ENCODE data around the gene ATF6B.
"Not testable (repeated sequence)": the region's sequence is repeated elsewhere in the genome, so short reads cannot be mapped to it uniquely, and the experiment has no call there.

The ATF6B gene

GRCh38 chr6:32144238-32144637 is 16.2 kb upstream of the ATF6B start:
- not testable (repeated sequence) for H3K4me1 ChIP-seq (ENCODE audit: control insufficient read depth, insufficient read depth, low read depth, low read length); H3K14ac ChIP-seq (ENCODE audit: low read length in 2 of 2); H3K4ac ChIP-seq (ENCODE audit: low read depth in 1 of 2, low read length in 2 of 2); H3K9ac ChIP-seq (ENCODE audit: low read length); H2AK5ac ChIP-seq (ENCODE audit: low read length, severe bottlenecking); H3K36me3 ChIP-seq (ENCODE audit: control insufficient read depth in 1 of 2, insufficient read depth in 2 of 2, low read depth in 1 of 2, low read length in 2 of 2); H2BK120ac ChIP-seq (ENCODE audit: low read depth, low read length); H3K4me2 ChIP-seq (ENCODE audit: low read length, poor library complexity, severe bottlenecking); H3K4me3 ChIP-seq (ENCODE audit: insufficient read depth in 1 of 2, low read depth in 1 of 2, low read length in 2 of 2); H3K9me3 ChIP-seq (ENCODE audit: control insufficient read depth, low read length); H3K27ac ChIP-seq (ENCODE audit: low read length, poor library complexity, severe bottlenecking); H4K8ac ChIP-seq (ENCODE audit: low read length); DNase-seq; H3K79me1 ChIP-seq (replicated peaks; ENCODE audit: low read length, poor library complexity, severe bottlenecking); H2BK15ac ChIP-seq (ENCODE audit: low read depth, poor library complexity, severe bottlenecking); H2AFZ ChIP-seq (ENCODE audit: low read depth, low read length); H3K23ac ChIP-seq (ENCODE audit: low read length in 2 of 2); H4K91ac ChIP-seq (ENCODE audit: low read length); H2BK5ac ChIP-seq (ENCODE audit: low read depth, low read length, poor library complexity, severe bottlenecking); H3K18ac ChIP-seq (ENCODE audit: low read depth in 1 of 2, low read length in 2 of 2); H2BK12ac ChIP-seq (ENCODE audit: low read length in 2 of 2)
- peaks cover 25 to 30% of the 10 kb centered on the region in 2 experiments for H3K27me3 ChIP-seq (ENCODE audit: control insufficient read depth in 1 of 2, insufficient read depth in 1 of 2, low read length in 2 of 2)
- 87% methylated on average over 7 of the region's 7 CpGs for WGBS

GRCh38 chr6:32140420-32141046 is 12.5 kb upstream of the ATF6B start:
- H3K4ac ChIP-seq (ENCODE audit: low read depth in 1 of 2, low read length in 2 of 2) = no peak overlapping the region
- no peak overlapping the region for H2AFZ ChIP-seq (ENCODE audit: low read depth, low read length)
- no peak overlapping the region for H4K91ac ChIP-seq (ENCODE audit: low read length)
- no peak overlapping the region for H2BK120ac ChIP-seq (ENCODE audit: low read depth, low read length)
- H3K4me3 ChIP-seq (ENCODE audit: insufficient read depth in 1 of 2, low read depth in 1 of 2, low read length in 2 of 2) = no peak overlapping the region
- no peaks in the 10 kb centered on the region for H3K4me1 ChIP-seq (ENCODE audit: control insufficient read depth, insufficient read depth, low read depth, low read length)
- H3K79me1 ChIP-seq (replicated peaks; ENCODE audit: low read length, poor library complexity, severe bottlenecking) = no peaks in the 10 kb centered on the region
- no peaks in the 10 kb centered on the region for H3K9me3 ChIP-seq (ENCODE audit: control insufficient read depth, low read length)
- H3K4me2 ChIP-seq (ENCODE audit: low read length, poor library complexity, severe bottlenecking) = no peak overlapping the region
- no peak overlapping the region for H2BK15ac ChIP-seq (ENCODE audit: low read depth, poor library complexity, severe bottlenecking)
- no peak overlapping the region for H2BK12ac ChIP-seq (ENCODE audit: low read length in 2 of 2)
- H3K27ac ChIP-seq (ENCODE audit: low read length, poor library complexity, severe bottlenecking) = no peak overlapping the region
- H3K36me3 ChIP-seq (ENCODE audit: control insufficient read depth in 1 of 2, insufficient read depth in 2 of 2, low read depth in 1 of 2, low read length in 2 of 2) = no peaks in the 10 kb centered on the region
- no peak overlapping the region for H3K14ac ChIP-seq (ENCODE audit: low read length in 2 of 2)
- no peak overlapping the region for H2AK5ac ChIP-seq (ENCODE audit: low read length, severe bottlenecking)
- no peak overlapping the region for H3K23ac ChIP-seq (ENCODE audit: low read length in 2 of 2)
- peaks cover 0 to 3% of the 10 kb centered on the region in 2 experiments for H3K27me3 ChIP-seq (ENCODE audit: control insufficient read depth in 1 of 2, insufficient read depth in 1 of 2, low read length in 2 of 2)
- H3K18ac ChIP-seq (ENCODE audit: low read depth in 1 of 2, low read length in 2 of 2) = no peak overlapping the region
- WGBS = 74% methylated on average over 5 of the region's 5 CpGs
- H2BK5ac ChIP-seq (ENCODE audit: low read depth, low read length, poor library complexity, severe bottlenecking) = no peak overlapping the region
- H3K9ac ChIP-seq (ENCODE audit: low read length) = no peak overlapping the region
- H4K8ac ChIP-seq (ENCODE audit: low read length) = no peak overlapping the region
- DNase-seq = peak; percentile 48

- DNase-seq = no peak
- Histone ChIP-seq H3K4me3 (ENCODE audit: insufficient read depth in 1 of 2, low read depth in 1 of 2, low read length in 2 of 2) (no peak overlapping the region), H2BK120ac (ENCODE audit: low read depth, low read length) (no peak overlapping the region), H2BK12ac (ENCODE audit: low read length in 2 of 2) (no peak overlapping the region), H3K18ac (ENCODE audit: low read depth in 1 of 2, low read length in 2 of 2) (no peak overlapping the region), H3K4me2 (ENCODE audit: low read length, poor library complexity, severe bottlenecking) (no peak overlapping the region), H2BK15ac (ENCODE audit: low read depth, poor library complexity, severe bottlenecking) (no peak overlapping the region), H3K79me1 (replicated peaks; ENCODE audit: low read length, poor library complexity, severe bottlenecking) (no peaks in the 10 kb centered on the region), H3K9ac (ENCODE audit: low read length) (no peak overlapping the region), H4K91ac (ENCODE audit: low read length) (no peak overlapping the region), H3K4ac (ENCODE audit: low read depth in 1 of 2, low read length in 2 of 2) (no peak overlapping the region), H2AFZ (ENCODE audit: low read depth, low read length) (no peak overlapping the region), H3K36me3 (ENCODE audit: control insufficient read depth in 1 of 2, insufficient read depth in 2 of 2, low read depth in 1 of 2, low read length in 2 of 2) (no peaks in the 10 kb centered on the region), H2AK5ac (ENCODE audit: low read length, severe bottlenecking) (no peak overlapping the region), H3K9me3 (ENCODE audit: control insufficient read depth, low read length) (no peaks in the 10 kb centered on the region), H2BK5ac (ENCODE audit: low read depth, low read length, poor library complexity, severe bottlenecking) (no peak overlapping the region), H3K27me3 (ENCODE audit: control insufficient read depth in 1 of 2, insufficient read depth in 1 of 2, low read length in 2 of 2) (peaks cover 0 to 3% of the 10 kb centered on the region in 2 experiments), H4K8ac (ENCODE audit: low read length) (no peak overlapping the region), H3K27ac (ENCODE audit: low read length, poor library complexity, severe bottlenecking) (no peak overlapping the region), H3K23ac (ENCODE audit: low read length in 2 of 2) (no peak overlapping the region), H3K14ac (ENCODE audit: low read length in 2 of 2) (no peak overlapping the region), H3K4me1 (ENCODE audit: control insufficient read depth, insufficient read depth, low read depth, low read length) (no peaks in the 10 kb centered on the region)
- 91% methylated on average over 5 of the region's 5 CpGs for WGBS
These were observed 11.5 kb upstream of the ATF6B start for GRCh38 chr6:32139590-32139989.

- H2AFZ ChIP-seq (ENCODE audit: low read depth, low read length) = no peak overlapping the region
- H3K18ac ChIP-seq (ENCODE audit: low read depth in 1 of 2, low read length in 2 of 2) = no peak overlapping the region
- no peak overlapping the region for H2BK12ac ChIP-seq (ENCODE audit: low read length in 2 of 2)
- no peak overlapping the region for H4K91ac ChIP-seq (ENCODE audit: low read length)
- no peak overlapping the region for H3K4me2 ChIP-seq (ENCODE audit: low read length, poor library complexity, severe bottlenecking)
- no peak for DNase-seq
- no peak overlapping the region for H2BK120ac ChIP-seq (ENCODE audit: low read depth, low read length)
- H3K9me3 ChIP-seq (ENCODE audit: control insufficient read depth, low read length) = no peaks in the 10 kb centered on the region
- no peak overlapping the region for H3K9ac ChIP-seq (ENCODE audit: low read length)
- no peak overlapping the region for H3K4me3 ChIP-seq (ENCODE audit: insufficient read depth in 1 of 2, low read depth in 1 of 2, low read length in 2 of 2)
- H3K27ac ChIP-seq (ENCODE audit: low read length, poor library complexity, severe bottlenecking) = no peak overlapping the region
- H3K79me1 ChIP-seq (replicated peaks; ENCODE audit: low read length, poor library complexity, severe bottlenecking) = no peaks in the 10 kb centered on the region
- H2AK5ac ChIP-seq (ENCODE audit: low read length, severe bottlenecking) = no peak overlapping the region
- no peaks in the 10 kb centered on the region for H3K36me3 ChIP-seq (ENCODE audit: control insufficient read depth in 1 of 2, insufficient read depth in 2 of 2, low read depth in 1 of 2, low read length in 2 of 2)
- H3K14ac ChIP-seq (ENCODE audit: low read length in 2 of 2) = no peak overlapping the region
- no peak overlapping the region for H3K23ac ChIP-seq (ENCODE audit: low read length in 2 of 2)
- no peak overlapping the region for H3K4ac ChIP-seq (ENCODE audit: low read depth in 1 of 2, low read length in 2 of 2)
- H2BK15ac ChIP-seq (ENCODE audit: low read depth, poor library complexity, severe bottlenecking) = no peak overlapping the region
- no peaks in the 10 kb centered on the region for H3K4me1 ChIP-seq (ENCODE audit: control insufficient read depth, insufficient read depth, low read depth, low read length)
- no peak overlapping the region for H2BK5ac ChIP-seq (ENCODE audit: low read depth, low read length, poor library complexity, severe bottlenecking)
- no peak overlapping the region for H4K8ac ChIP-seq (ENCODE audit: low read length)
- H3K27me3 ChIP-seq (ENCODE audit: control insufficient read depth in 1 of 2, insufficient read depth in 1 of 2, low read length in 2 of 2) = peaks cover 0 to 6% of the 10 kb centered on the region in 2 experiments
These were observed 9.4 kb upstream of the ATF6B start for GRCh38 chr6:32137454-32137853.
